PFSK-1 (cell line): Measurements from ENCODE around the gene BEST1.

ENCODE experiments used
- POLR2AphosphoS5 ChIP-seq: IDR thresholded peaks from 2 replicates; pipeline ENCODE4 v1.6.1; 2012; ENCODE audit warnings: low read depth, mild to moderate bottlenecking, control low read depth, low read length, moderate library complexity
- SIN3A ChIP-seq: IDR thresholded peaks from 2 replicates; pipeline ENCODE4 v1.6.1; 2012; ENCODE audit warnings: mild to moderate bottlenecking, low read length, moderate library complexity, borderline replicate concordance; ENCODE audit not compliant: insufficient read depth
- TAF1 ChIP-seq: IDR thresholded peaks from 2 replicates; pipeline ENCODE4 v1.6.1; 2012; ENCODE audit warnings: low read length, control low read depth, borderline replicate concordance; ENCODE audit not compliant: insufficient read depth
- TF ChIP-seq, protein P1 (sequence below), 2 experiments: IDR thresholded peaks; 2 replicates each; pipeline versions ENCODE4 v1.6.1 to v1.8.0; 2011 to 2012; ENCODE audit warnings: low read depth in 2 of 2, low read length in 2 of 2, control low read depth in 1 of 2, inconsistent platforms in 1 of 2, mild to moderate bottlenecking in 1 of 2, moderate library complexity in 1 of 2; ENCODE audit not compliant: insufficient read depth in 1 of 2

DNA sequence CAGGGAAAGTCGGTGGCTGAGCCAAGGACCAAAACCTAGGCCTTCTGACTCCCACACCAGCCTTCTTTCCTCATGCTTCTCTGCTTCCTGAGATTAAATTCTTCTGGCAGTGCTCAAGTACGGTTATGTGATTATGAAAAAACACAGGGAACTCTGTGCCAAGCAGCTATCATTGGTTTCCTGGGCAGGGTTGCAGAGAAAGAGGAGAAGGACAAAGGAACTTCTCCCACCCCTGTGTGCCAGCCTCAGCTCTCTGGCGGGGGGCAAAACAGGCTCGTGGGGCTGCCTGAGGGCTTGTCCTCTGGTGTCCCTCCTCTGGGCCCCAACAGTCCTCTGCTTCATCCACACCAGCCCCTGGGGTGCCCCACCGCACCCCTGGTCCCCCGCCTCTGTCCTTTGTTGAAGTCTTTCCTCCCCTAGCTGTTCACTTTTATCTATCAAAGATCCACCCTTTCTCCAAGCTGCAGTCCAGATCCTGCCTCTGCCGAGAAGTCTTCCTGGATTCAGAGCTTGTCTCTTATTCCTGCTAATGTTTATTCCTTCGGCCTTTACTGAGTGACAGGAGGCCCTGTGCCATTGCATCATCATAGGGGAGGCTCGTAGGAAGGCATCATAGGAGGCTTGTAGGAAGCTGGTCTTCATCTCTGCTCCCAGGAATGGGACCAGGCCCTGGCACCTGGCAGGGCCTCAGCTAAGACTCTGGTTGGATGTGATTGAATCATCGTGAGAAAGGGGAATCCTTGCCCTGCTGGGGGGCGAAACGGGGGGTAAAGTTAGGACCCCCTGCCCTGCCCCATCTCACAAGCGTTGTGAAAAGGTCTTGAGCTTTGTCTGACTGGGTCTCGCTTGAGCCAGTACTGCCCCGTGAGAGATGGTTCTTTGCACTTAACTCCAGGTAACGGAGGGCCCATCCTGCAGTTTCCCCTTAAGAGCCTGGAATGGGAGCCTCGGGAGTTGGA, 28.8 kb downstream of the BEST1 start:
- TF ChIP-seq POLR2AphosphoS5, result no peak
- TF ChIP-seq SIN3A, result no peak
- TF ChIP-seq, protein P1, sequence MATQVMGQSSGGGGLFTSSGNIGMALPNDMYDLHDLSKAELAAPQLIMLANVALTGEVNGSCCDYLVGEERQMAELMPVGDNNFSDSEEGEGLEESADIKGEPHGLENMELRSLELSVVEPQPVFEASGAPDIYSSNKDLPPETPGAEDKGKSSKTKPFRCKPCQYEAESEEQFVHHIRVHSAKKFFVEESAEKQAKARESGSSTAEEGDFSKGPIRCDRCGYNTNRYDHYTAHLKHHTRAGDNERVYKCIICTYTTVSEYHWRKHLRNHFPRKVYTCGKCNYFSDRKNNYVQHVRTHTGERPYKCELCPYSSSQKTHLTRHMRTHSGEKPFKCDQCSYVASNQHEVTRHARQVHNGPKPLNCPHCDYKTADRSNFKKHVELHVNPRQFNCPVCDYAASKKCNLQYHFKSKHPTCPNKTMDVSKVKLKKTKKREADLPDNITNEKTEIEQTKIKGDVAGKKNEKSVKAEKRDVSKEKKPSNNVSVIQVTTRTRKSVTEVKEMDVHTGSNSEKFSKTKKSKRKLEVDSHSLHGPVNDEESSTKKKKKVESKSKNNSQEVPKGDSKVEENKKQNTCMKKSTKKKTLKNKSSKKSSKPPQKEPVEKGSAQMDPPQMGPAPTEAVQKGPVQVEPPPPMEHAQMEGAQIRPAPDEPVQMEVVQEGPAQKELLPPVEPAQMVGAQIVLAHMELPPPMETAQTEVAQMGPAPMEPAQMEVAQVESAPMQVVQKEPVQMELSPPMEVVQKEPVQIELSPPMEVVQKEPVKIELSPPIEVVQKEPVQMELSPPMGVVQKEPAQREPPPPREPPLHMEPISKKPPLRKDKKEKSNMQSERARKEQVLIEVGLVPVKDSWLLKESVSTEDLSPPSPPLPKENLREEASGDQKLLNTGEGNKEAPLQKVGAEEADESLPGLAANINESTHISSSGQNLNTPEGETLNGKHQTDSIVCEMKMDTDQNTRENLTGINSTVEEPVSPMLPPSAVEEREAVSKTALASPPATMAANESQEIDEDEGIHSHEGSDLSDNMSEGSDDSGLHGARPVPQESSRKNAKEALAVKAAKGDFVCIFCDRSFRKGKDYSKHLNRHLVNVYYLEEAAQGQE (IDR thresholded peaks at IDR 0.05; ENCODE audit: insufficient read depth in 1 of 2, low read depth in 2 of 2, low read length in 2 of 2), result no peak
- TF ChIP-seq TAF1, result no peak
